ENCODE measurements around the gene PHLDB2. TPM values are rescaled to one million over a fixed set of nuclear protein-coding genes. Genes with fewer than 3 reads are reported as not detected.

Gene PHLDB2
- total RNA-seq, 1 experiment from 2014 or later = 13.2 TPM

GRCh38 chr3:111846717-111847116 is 12.3 kb upstream of the PHLDB2 start:
- TF ChIP-seq CTCF (conservative IDR thresholded peaks at IDR 0.05) = no peak
- Mint-ChIP-seq H3K9me3 (no peaks in the 10 kb centered on the region), H3K4me3 (no peak overlapping the region), H3K27me3 (ENCODE audit: low read depth) (peaks cover 7% of the 10 kb centered on the region), H3K4me1 (0 out of 4 replicates have a peak, but pooled peaks cover 0 to 5% of the 10 kb centered on the region in 2 experiments), H3K36me3 (ENCODE audit: insufficient read depth in 1 of 3, low read depth in 3 of 3) (no peaks in the 10 kb centered on the region), H3K27ac (no peak overlapping the region)
- Histone ChIP-seq H2BK120ac (ENCODE audit: low read depth, low read length, poor library complexity, severe bottlenecking) (no peak overlapping the region), H3K4me2 (ENCODE audit: insufficient read depth, insufficient read length, low read length) (no peak overlapping the region), H3K23me2 (ENCODE audit: insufficient read length, low read depth, low read length, poor library complexity, severe bottlenecking) (no peaks in the 10 kb centered on the region), H3K9me3 (ENCODE audit: control insufficient read depth, low read depth, low read length) (no peaks in the 10 kb centered on the region), H2BK5ac (ENCODE audit: insufficient read length, low read length) (no peak overlapping the region), H3K79me1 (ENCODE audit: insufficient read depth, low read depth, low read length, poor library complexity, severe bottlenecking) (no peaks in the 10 kb centered on the region), H3T11ph (ENCODE audit: low read length) (no peak overlapping the region), H4K20me1 (ENCODE audit: control insufficient read depth, insufficient read depth, insufficient read length) (no peaks in the 10 kb centered on the region), H2AFZ (ENCODE audit: low read length) (no peak overlapping the region), H3K27me3 (ENCODE audit: insufficient read depth, low read length) (no peaks in the 10 kb centered on the region), H3K27ac (ENCODE audit: insufficient read length, low read depth, low read length) (no peak overlapping the region), H4K5ac (ENCODE audit: insufficient read length, low read depth, low read length) (no peak overlapping the region), H3K4ac (ENCODE audit: low read depth, low read length) (no peak overlapping the region), H3K79me2 (ENCODE audit: insufficient read depth, low read length) (no peaks in the 10 kb centered on the region), H3K9ac (ENCODE audit: extremely low read depth, insufficient read length, low read length) (no peak overlapping the region), H3K56ac (ENCODE audit: insufficient read length, low read depth, low read length) (no peak overlapping the region), H3K23ac (ENCODE audit: insufficient read length, low read depth, low read length) (no peak overlapping the region), H3K14ac (ENCODE audit: insufficient read depth, low read length) (no peak overlapping the region), H4K91ac (ENCODE audit: insufficient read length, low read depth, low read length) (no peak overlapping the region), H2AK5ac (ENCODE audit: insufficient read length, low read length) (no peak overlapping the region), H2BK15ac (ENCODE audit: low read depth, low read length) (no peak overlapping the region), H2BK12ac (ENCODE audit: insufficient read length, low read depth, low read length) (no peak overlapping the region), H4K8ac (replicated peaks; ENCODE audit: insufficient read length, low read depth, low read length) (no peak overlapping the region), H3K4me1 (ENCODE audit: insufficient read depth, low read length) (no peaks in the 10 kb centered on the region), H2BK20ac (ENCODE audit: low read depth, low read length, poor library complexity, severe bottlenecking) (no peak overlapping the region), H3K18ac (ENCODE audit: insufficient read length, low read depth, low read length) (no peak overlapping the region)
- DNase-seq = no peak
- no CpG with 5 or more reads among the region's 2 CpGs for WGBS (ENCODE audit: extremely low coverage, insufficient read length, low lambda C conversion rate)

Data from H9 (cell line).